Fibroblast of lung (primary cell): Measurements from ENCODE around the gene RHOH.

ENCODE experiments used
- EZH2 ChIP-seq: IDR thresholded peaks from 2 replicates; pipeline ENCODE4 v1.5.1; 2012; ENCODE audit warnings: low read length, control low read depth, mild to moderate bottlenecking; ENCODE audit errors: missing control alignments
- TF ChIP-seq, protein P1 (sequence below), 2 donors: IDR thresholded peaks in 1 of 2; conservative IDR thresholded peaks in 1 of 2; 1 replicate in 1 of 2; 2 replicates in 1 of 2; pipeline ENCODE4 v1.5.1; 2011 to 2012; ENCODE audit warnings: low read length in 2 of 2, control low read depth in 1 of 2, inconsistent platforms in 1 of 2, low read depth in 1 of 2, mild to moderate bottlenecking in 1 of 2

DNA sequence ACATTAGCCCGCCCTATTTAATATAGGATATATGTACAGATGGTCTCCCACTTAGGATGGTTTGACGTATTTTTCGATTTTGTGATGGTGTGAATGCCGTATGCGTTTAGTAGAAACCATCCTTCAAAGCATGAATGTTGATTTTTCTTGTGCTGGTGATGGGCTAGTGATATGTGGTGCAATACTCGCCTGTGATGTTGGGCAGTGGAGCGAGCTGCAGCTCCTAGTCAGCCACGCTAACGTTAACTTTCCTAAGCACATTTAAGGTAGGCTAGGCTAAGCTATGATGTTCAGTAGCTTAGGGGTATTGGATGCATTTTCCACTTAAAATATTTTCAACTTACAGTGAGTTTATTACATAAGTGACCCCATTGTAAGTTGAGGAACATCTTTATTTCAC lies 36.6 kb upstream of the RHOH start:
- TF ChIP-seq, protein P1, sequence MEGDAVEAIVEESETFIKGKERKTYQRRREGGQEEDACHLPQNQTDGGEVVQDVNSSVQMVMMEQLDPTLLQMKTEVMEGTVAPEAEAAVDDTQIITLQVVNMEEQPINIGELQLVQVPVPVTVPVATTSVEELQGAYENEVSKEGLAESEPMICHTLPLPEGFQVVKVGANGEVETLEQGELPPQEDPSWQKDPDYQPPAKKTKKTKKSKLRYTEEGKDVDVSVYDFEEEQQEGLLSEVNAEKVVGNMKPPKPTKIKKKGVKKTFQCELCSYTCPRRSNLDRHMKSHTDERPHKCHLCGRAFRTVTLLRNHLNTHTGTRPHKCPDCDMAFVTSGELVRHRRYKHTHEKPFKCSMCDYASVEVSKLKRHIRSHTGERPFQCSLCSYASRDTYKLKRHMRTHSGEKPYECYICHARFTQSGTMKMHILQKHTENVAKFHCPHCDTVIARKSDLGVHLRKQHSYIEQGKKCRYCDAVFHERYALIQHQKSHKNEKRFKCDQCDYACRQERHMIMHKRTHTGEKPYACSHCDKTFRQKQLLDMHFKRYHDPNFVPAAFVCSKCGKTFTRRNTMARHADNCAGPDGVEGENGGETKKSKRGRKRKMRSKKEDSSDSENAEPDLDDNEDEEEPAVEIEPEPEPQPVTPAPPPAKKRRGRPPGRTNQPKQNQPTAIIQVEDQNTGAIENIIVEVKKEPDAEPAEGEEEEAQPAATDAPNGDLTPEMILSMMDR (conservative IDR thresholded peaks at IDR 0.05 in 1 of 2, IDR thresholded peaks at IDR 0.05 in 1 of 2; ENCODE audit: low read depth in 1 of 2, low read length in 2 of 2): no peak
- TF ChIP-seq EZH2: no peak
